ENCODE data around the gene CTSV. TPM values are rescaled to one million over a fixed set of nuclear protein-coding genes. Genes with fewer than 3 reads are reported as not detected.

The CTSV gene
- total RNA-seq, 4 donors from 2014 or later, result 0.27 to 1.9 (median 1.2) TPM; not detected in 1

Other genes starting within 250 kb of the CTSV start
- 10 to 100 TPM; 13.0 to 24.5 (median 20.2) TPM for gene ZNF782, start 184.6 kb downstream of the CTSV start, total RNA-seq
- not detected for gene NUTM2G, start 110.3 kb downstream of the CTSV start, total RNA-seq